Tibial nerve (tissue), 4 donors: ENCODE measurements around the gene EP400.

Experiments
- EP300 ChIP-seq, 2 donors: sonication (generic); formaldehyde crosslinking; IDR thresholded peaks; one replicate each; pipeline ENCODE4 v1.6.1; 2017; ENCODE audit warnings: antibody characterized with exemption in 2 of 2, mild to moderate bottlenecking in 1 of 2
- POLR2A ChIP-seq, 2 donors: fragments of 450-650 bp; IDR thresholded peaks; one replicate each; pipeline ENCODE4 v1.6.1; 2017; ENCODE audit warnings: antibody characterized with exemption in 2 of 2, mild to moderate bottlenecking in 2 of 2, moderate library complexity in 2 of 2
- TF ChIP-seq, protein P1 (sequence below), 5 experiments: fragments of 200-600 bp in 3 of 5; fragments of 450-650 bp in 2 of 5; sonication (generic) in 3 of 5; IDR thresholded peaks; one replicate each; pipeline ENCODE4 v1.5.1; 2016 to 2019; ENCODE audit warnings: antibody characterized with exemption in 5 of 5, mild to moderate bottlenecking in 3 of 5, moderate library complexity in 2 of 5

DNA sequence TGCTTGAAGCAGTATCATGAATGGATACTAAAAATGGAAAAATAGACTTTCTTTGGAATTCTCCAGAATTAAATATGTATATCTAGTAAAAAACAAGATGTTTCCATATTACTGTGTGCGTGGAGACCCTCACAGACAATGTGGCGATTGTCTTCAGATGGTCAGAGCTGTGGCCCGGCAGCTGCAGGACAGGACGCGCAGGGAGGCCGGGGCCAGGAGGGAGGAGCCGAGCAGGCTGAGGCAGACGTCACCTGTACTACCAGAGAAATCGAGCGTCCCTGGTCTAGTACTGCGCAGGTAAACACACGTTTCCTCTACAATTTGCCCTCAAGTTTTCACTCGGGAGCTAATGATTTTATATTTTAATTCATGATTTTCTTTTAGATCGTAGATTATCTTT is 171.5 kb downstream of the EP400 start:
- TF ChIP-seq, protein P1, sequence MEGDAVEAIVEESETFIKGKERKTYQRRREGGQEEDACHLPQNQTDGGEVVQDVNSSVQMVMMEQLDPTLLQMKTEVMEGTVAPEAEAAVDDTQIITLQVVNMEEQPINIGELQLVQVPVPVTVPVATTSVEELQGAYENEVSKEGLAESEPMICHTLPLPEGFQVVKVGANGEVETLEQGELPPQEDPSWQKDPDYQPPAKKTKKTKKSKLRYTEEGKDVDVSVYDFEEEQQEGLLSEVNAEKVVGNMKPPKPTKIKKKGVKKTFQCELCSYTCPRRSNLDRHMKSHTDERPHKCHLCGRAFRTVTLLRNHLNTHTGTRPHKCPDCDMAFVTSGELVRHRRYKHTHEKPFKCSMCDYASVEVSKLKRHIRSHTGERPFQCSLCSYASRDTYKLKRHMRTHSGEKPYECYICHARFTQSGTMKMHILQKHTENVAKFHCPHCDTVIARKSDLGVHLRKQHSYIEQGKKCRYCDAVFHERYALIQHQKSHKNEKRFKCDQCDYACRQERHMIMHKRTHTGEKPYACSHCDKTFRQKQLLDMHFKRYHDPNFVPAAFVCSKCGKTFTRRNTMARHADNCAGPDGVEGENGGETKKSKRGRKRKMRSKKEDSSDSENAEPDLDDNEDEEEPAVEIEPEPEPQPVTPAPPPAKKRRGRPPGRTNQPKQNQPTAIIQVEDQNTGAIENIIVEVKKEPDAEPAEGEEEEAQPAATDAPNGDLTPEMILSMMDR (IDR thresholded peaks at IDR 0.05) = no peak
- TF ChIP-seq POLR2A (IDR thresholded peaks at IDR 0.05) = no peak
- no peak for TF ChIP-seq EP300 (IDR thresholded peaks at IDR 0.05)
